MM.1S (cell line): ENCODE measurements around the gene SIAH1.
"Not testable (repeated sequence)": the region's sequence is repeated elsewhere in the genome, so short reads cannot be mapped to it uniquely, and the experiment has no call there.

Experiments used
- DNase-seq: peaks from one replicate; pipeline ENCODE4 v3.0.0-alpha.2; 2015
- H2AFZ ChIP-seq: fragments of 300-600 bp; sonication (generic); 2 replicates; pipeline ENCODE4 v1.6.0; 2016; ENCODE audit warnings: antibody characterized with exemption, low read length
- H3F3A ChIP-seq: fragments of 300-600 bp; sonication (generic); 2 replicates; pipeline ENCODE4 v1.6.1; 2016; ENCODE audit warnings: mild to moderate bottlenecking, antibody characterized with exemption, low read length, moderate library complexity, mixed read lengths; ENCODE audit not compliant: insufficient read depth
- H3K27ac ChIP-seq: fragments of 300-600 bp; sonication (generic); 2 replicates; pipeline ENCODE4 v1.5.1; 2016; ENCODE audit warnings: mild to moderate bottlenecking, low read length
- H3K27me3 ChIP-seq: fragments of 300-600 bp; sonication (generic); replicated peaks from 2 replicates; pipeline ENCODE4 v1.6.0; 2016; ENCODE audit warnings: low read length; ENCODE audit not compliant: insufficient read depth
- H3K36me3 ChIP-seq: fragments of 300-600 bp; sonication (generic); replicated peaks from 2 replicates; pipeline ENCODE4 v1.6.1; 2016; ENCODE audit warnings: mild to moderate bottlenecking, low read length, mixed read lengths; ENCODE audit not compliant: insufficient read depth
- H3K4me1 ChIP-seq: fragments of 300-600 bp; sonication (generic); 2 replicates; pipeline ENCODE4 v1.6.1; 2016; ENCODE audit warnings: low read length, mixed read lengths
- H3K4me2 ChIP-seq: fragments of 300-600 bp; sonication (generic); 2 replicates; pipeline ENCODE4 v1.6.0; 2016; ENCODE audit warnings: low read depth, low read length
- H3K4me3 ChIP-seq: fragments of 300-600 bp; sonication (generic); 2 replicates; pipeline ENCODE4 v1.5.1; 2016; ENCODE audit warnings: low read length, mixed read lengths
- H3K79me2 ChIP-seq: fragments of 300-600 bp; sonication (generic); 2 replicates; pipeline ENCODE4 v1.6.1; 2016; ENCODE audit warnings: mixed run types, low read length, mixed read lengths
- H3K9ac ChIP-seq: fragments of 300-600 bp; sonication (generic); 2 replicates; pipeline ENCODE4 v1.6.1; 2016; ENCODE audit warnings: low read length, mixed read lengths
- H3K9me2 ChIP-seq: fragments of 300-600 bp; sonication (generic); replicated peaks from 2 replicates; pipeline ENCODE4 v1.6.1; 2016; ENCODE audit warnings: mild to moderate bottlenecking, low read length, mixed read lengths; ENCODE audit not compliant: insufficient read depth
- H3K9me3 ChIP-seq: fragments of 300-600 bp; sonication (generic); replicated peaks from 2 replicates; pipeline ENCODE4 v1.6.1; 2016; ENCODE audit warnings: mild to moderate bottlenecking, low read length, mixed read lengths; ENCODE audit not compliant: insufficient read depth
- H4K20me1 ChIP-seq: fragments of 300-600 bp; sonication (generic); 2 replicates; pipeline ENCODE4 v1.6.1; 2016; ENCODE audit warnings: mild to moderate bottlenecking, low read length, moderate library complexity, mixed read lengths; ENCODE audit not compliant: insufficient read depth
- EZH2 ChIP-seq: fragments of 300-600 bp; sonication (generic); optimal IDR thresholded peaks from 2 replicates; pipeline ENCODE3; 2017; ENCODE audit warnings: low read depth, mild to moderate bottlenecking, antibody characterized with exemption, low read length, mixed read lengths
- EZH2phosphoT487 ChIP-seq: fragments of 300-600 bp; sonication (generic); IDR thresholded peaks from 2 replicates; pipeline ENCODE4 v1.6.1; 2018; ENCODE audit warnings: antibody characterized with exemption, low read length
- TF ChIP-seq, protein P1 (sequence below): fragments of 300-600 bp; sonication (generic); IDR thresholded peaks from 2 replicates; pipeline ENCODE4 v1.5.1; 2016; ENCODE audit warnings: antibody characterized with exemption, low read length, mixed read lengths

SIAH1 gene

DNA sequence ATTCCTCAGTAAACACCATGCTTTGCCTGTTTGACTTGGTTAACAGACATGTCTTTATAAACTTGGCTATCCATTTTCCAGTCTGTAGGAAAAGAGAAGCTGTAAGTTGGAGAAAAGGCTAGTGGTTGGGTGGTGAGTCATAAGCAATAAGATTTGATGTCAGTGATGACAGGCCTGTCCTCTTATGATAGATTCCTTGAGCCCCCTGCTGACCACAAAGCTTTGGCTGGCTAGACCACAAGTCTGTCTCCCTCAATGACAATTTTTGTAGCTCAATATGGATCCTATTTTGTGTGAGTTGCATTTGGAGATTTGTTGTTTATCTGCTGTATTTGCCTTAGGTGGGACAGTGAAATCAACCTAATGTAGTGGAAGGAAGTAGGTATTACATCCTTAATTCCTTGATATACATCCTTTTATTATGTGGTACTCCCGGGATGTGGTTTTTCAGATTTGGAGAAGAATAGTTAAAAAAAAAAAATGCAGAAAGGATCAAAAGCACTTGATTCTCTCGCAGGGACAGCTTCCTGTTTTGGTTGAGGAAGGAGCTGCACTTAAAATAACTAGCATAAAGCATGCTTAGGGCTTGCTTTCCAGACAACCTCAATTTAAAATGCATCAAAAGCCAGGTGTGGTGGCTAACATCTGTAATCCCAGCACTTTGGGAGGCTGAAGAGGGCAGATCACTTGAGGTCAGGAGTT lies 67.4 kb downstream of the SIAH1 start:
- no peak overlapping the region for H2AFZ ChIP-seq
- no peaks in the 10 kb centered on the region for H3K36me3 ChIP-seq
- peaks cover 33% of the 10 kb centered on the region for H3K4me1 ChIP-seq
- H3K79me2 ChIP-seq = peaks cover 7% of the 10 kb centered on the region
- H3F3A ChIP-seq = peaks cover 13% of the 10 kb centered on the region
- H3K27ac ChIP-seq = peak overlapping the region; percentile 66; the same call in 1 of the 2 replicates
- no peak overlapping the region for H3K4me3 ChIP-seq
- TF ChIP-seq, protein P1, sequence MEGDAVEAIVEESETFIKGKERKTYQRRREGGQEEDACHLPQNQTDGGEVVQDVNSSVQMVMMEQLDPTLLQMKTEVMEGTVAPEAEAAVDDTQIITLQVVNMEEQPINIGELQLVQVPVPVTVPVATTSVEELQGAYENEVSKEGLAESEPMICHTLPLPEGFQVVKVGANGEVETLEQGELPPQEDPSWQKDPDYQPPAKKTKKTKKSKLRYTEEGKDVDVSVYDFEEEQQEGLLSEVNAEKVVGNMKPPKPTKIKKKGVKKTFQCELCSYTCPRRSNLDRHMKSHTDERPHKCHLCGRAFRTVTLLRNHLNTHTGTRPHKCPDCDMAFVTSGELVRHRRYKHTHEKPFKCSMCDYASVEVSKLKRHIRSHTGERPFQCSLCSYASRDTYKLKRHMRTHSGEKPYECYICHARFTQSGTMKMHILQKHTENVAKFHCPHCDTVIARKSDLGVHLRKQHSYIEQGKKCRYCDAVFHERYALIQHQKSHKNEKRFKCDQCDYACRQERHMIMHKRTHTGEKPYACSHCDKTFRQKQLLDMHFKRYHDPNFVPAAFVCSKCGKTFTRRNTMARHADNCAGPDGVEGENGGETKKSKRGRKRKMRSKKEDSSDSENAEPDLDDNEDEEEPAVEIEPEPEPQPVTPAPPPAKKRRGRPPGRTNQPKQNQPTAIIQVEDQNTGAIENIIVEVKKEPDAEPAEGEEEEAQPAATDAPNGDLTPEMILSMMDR = 0 out of 2 replicates have a peak, but pooled peaks have one; percentile 4
- TF ChIP-seq EZH2phosphoT487 = no peak
- no peak overlapping the region for H3K9ac ChIP-seq
- DNase-seq = peak; percentile 26
- H3K9me3 ChIP-seq = no peaks in the 10 kb centered on the region
- H3K9me2 ChIP-seq = no peaks in the 10 kb centered on the region
- no peaks in the 10 kb centered on the region for H3K27me3 ChIP-seq
- H4K20me1 ChIP-seq = no peaks in the 10 kb centered on the region
- no peak overlapping the region; the same call in 1 of the 2 replicates for H3K4me2 ChIP-seq

DNA sequence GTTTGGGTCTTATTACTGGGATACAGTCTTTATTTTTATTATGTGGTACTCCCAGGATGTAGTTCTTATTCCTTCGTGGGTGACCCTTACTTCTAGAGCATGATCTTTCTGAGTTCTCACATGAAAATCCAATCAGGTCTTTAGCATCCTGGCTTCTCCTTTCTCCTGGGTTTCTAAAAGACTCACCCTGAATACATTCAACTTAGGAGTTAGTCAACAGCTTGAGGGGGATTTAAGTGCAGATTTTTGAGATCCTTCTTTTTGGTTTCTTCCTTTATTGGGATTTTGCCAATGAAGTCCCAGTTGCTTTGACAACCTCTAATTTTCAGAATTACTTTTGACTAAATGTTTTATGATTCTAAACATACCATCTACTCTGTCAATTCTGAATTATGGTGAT lies 68.2 kb downstream of the SIAH1 start:
- TF ChIP-seq, protein P1 = no peak
- TF ChIP-seq EZH2 = no peak
- TF ChIP-seq EZH2phosphoT487 = no peak
- H2AFZ ChIP-seq = no peak overlapping the region
- H3K9me3 ChIP-seq = no peaks in the 10 kb centered on the region
- no peaks in the 10 kb centered on the region for H4K20me1 ChIP-seq
- H3K4me2 ChIP-seq = no peak overlapping the region
- H3K79me2 ChIP-seq = peaks cover 7% of the 10 kb centered on the region
- no peak overlapping the region for H3K27ac ChIP-seq
- no peaks in the 10 kb centered on the region for H3K36me3 ChIP-seq
- H3K9me2 ChIP-seq = no peaks in the 10 kb centered on the region
- peaks cover 33% of the 10 kb centered on the region for H3K4me1 ChIP-seq
- no peaks in the 10 kb centered on the region for H3K27me3 ChIP-seq
- no peak overlapping the region for H3K9ac ChIP-seq
- no peak for DNase-seq
- H3F3A ChIP-seq = peaks cover 13% of the 10 kb centered on the region
- no peak overlapping the region for H3K4me3 ChIP-seq

DNA sequence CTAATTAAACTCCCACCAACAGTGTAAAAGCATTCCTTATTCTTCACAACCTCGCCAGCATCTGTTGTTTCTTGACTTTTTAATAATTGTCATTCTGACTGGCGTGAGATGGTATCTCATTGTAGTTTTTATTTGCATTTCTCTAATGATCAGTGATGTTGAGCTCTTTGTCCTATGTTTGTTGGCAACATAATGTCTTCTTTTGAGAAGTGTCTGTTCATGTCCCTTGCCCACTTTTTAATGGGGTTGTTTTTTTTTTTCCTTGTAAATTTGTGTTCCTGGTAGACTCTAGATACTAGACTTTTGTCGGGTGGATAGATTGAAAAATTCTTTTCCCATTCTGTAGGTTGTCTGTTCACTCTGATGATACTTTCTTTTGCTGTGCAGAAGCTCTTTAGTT lies 71.3 kb downstream of the SIAH1 start:
- not testable (repeated sequence) for H3K4me3 ChIP-seq, H3K9me2 ChIP-seq

DNA sequence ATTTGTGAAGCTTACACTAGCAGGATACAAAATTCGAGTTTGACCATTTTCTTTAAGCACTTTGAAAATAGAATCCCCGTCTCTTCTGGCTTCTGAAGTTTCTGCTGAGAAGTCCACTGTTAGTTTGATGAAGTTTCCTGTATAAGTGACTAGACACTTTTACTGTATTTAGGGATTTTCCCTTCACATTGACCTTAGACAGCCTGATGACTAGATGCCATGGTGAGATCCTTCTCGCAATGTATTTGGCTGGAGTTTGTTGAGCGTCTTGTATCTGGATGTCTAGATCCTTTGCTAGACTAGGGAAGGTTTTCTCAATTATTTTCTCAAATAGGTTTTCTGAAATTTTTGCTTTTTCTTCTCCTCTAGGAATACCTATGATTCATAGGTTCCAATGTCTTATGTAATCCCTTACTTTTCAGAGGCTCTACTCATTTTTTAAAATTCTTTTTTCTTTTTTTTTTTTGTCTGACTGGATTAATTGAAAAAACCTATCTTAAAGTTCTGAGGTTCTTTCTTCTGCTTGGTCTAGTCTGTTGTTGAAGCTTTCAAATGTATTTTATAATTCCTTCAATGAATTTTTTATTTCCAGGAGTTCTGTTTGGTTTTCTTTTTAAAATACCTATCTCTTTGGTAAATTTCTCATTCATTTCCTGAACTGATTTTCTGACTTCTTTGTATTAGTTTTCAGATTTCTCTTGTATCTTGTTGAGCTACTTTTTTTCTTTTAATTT lies 74.1 kb downstream of the SIAH1 start:
- Histone ChIP-seq H3K27ac (no peak overlapping the region), H3K27me3 (no peaks in the 10 kb centered on the region), H3K79me2 (no peaks in the 10 kb centered on the region; the same call in 1 of the 2 replicates), H3K36me3 (0 out of 2 replicates have a peak, but pooled peaks cover 5% of the 10 kb centered on the region), H3F3A (no peaks in the 10 kb centered on the region), H3K4me2 (no peak overlapping the region), H3K9me3 (no peaks in the 10 kb centered on the region), H3K9ac (no peak overlapping the region), H4K20me1 (no peaks in the 10 kb centered on the region), H3K4me1 (peaks cover 7% of the 10 kb centered on the region; the same call in 1 of the 2 replicates), H3K9me2 (no peaks in the 10 kb centered on the region), H3K4me3 (no peak overlapping the region), H2AFZ (no peak overlapping the region)
- TF ChIP-seq, protein P1 = no peak
- TF ChIP-seq EZH2phosphoT487 (no peak), EZH2 (no peak)
- no peak for DNase-seq

More for the DNA sequence above, 71.3 kb downstream of the SIAH1 start:
- H3K4me2 ChIP-seq, H3K9me3 ChIP-seq, H3K27ac ChIP-seq, H3K79me2 ChIP-seq, H3K27me3 ChIP-seq, H3K9ac ChIP-seq, H4K20me1 ChIP-seq, H3F3A ChIP-seq, DNase-seq, H2AFZ ChIP-seq, H3K36me3 ChIP-seq: not testable (repeated sequence)
- H3K4me1 ChIP-seq = peaks cover 30% of the 10 kb centered on the region
